GM23338 (cell line): Measurements from ENCODE around the gene SLC7A5. TPM values are rescaled to one million over a fixed set of nuclear protein-coding genes. Genes with fewer than 3 reads are reported as not detected.

Experiments
- ATAC-seq: fragments of 200-7000 bp; cut with Tn5 transposase; 3 replicates; pipeline ENCODE4 v1.9.1; 2020
- DNase-seq: peaks from one replicate; pipeline ENCODE4 v3.0.0-alpha.2; 2015; ENCODE audit warnings: low spot score
- H2AFZ ChIP-seq: fragments of 200-600 bp; sonication (generic); 2 replicates; pipeline ENCODE4 v1.8.0; 2016; ENCODE audit warnings: antibody characterized with exemption, mild to moderate bottlenecking, moderate library complexity
- H3F3A ChIP-seq: fragments of 200-600 bp; sonication (generic); replicated peaks from 2 replicates; pipeline ENCODE4 v1.8.0; 2017; ENCODE audit warnings: antibody characterized with exemption, mixed run types, low read depth
- H3K27ac ChIP-seq: fragments of 200-600 bp; sonication (generic); 2 replicates; pipeline ENCODE4 v1.6.1; 2016; ENCODE audit warnings: low read depth
- H3K27me3 ChIP-seq: fragments of 200-600 bp; sonication (generic); 2 replicates; pipeline ENCODE4 v1.8.0; 2016; ENCODE audit warnings: mild to moderate bottlenecking, mixed run types, moderate library complexity; ENCODE audit not compliant: insufficient read depth
- H3K36me3 ChIP-seq: fragments of 200-600 bp; sonication (generic); 2 replicates; pipeline ENCODE4 v1.8.0; 2016; ENCODE audit warnings: mild to moderate bottlenecking; ENCODE audit not compliant: insufficient read depth
- H3K4me1 ChIP-seq: fragments of 200-600 bp; sonication (generic); 2 replicates; pipeline ENCODE4 v1.8.0; 2016; ENCODE audit warnings: mild to moderate bottlenecking, moderate library complexity; ENCODE audit not compliant: insufficient read depth
- H3K4me2 ChIP-seq: fragments of 200-600 bp; sonication (generic); 2 replicates; pipeline ENCODE4 v1.7.1; 2017; ENCODE audit warnings: mixed run types
- H3K4me3 ChIP-seq: fragments of 200-600 bp; sonication (generic); 2 replicates; pipeline ENCODE4 v1.6.1; 2016; ENCODE audit warnings: mixed run types
- H3K79me2 ChIP-seq: fragments of 200-600 bp; sonication (generic); replicated peaks from 2 replicates; pipeline ENCODE4 v1.8.0; 2017; ENCODE audit warnings: mild to moderate bottlenecking; ENCODE audit not compliant: insufficient read depth
- H3K9me2 ChIP-seq: fragments of 200-600 bp; sonication (generic); 2 replicates; pipeline ENCODE4 v1.8.0; 2017; ENCODE audit not compliant: insufficient read depth
- H4K20me1 ChIP-seq: fragments of 200-600 bp; sonication (generic); replicated peaks from 2 replicates; pipeline ENCODE4 v1.8.0; 2017; ENCODE audit warnings: mild to moderate bottlenecking; ENCODE audit not compliant: insufficient read depth
- H3K27ac Mint-ChIP-seq: 2 replicates; pipeline ENCODE4 v1.8.0; 2020; ENCODE audit warnings: inconsistent platforms, mild to moderate bottlenecking, moderate library complexity, mixed read lengths
- H3K27me3 Mint-ChIP-seq: 3 replicates; pipeline ENCODE4 v1.8.0; 2022; ENCODE audit warnings: low read depth, mild to moderate bottlenecking, moderate library complexity, mixed read lengths, inconsistent platforms; ENCODE audit not compliant: insufficient read depth, poor library complexity
- H3K36me3 Mint-ChIP-seq: 3 replicates; pipeline ENCODE4 v1.8.0; 2021; ENCODE audit warnings: low read depth, mild to moderate bottlenecking, inconsistent platforms, moderate library complexity, mixed read lengths
- H3K4me1 Mint-ChIP-seq: 3 replicates; pipeline ENCODE4 v1.8.0; 2020; ENCODE audit warnings: mild to moderate bottlenecking, inconsistent platforms, mixed read lengths
- H3K4me3 Mint-ChIP-seq: 3 replicates; pipeline ENCODE4 v1.8.0; 2021; ENCODE audit warnings: moderate library complexity, mild to moderate bottlenecking, inconsistent platforms, mixed read lengths
- H3K9me3 Mint-ChIP-seq: 3 replicates; pipeline ENCODE4 v1.8.0; 2020; ENCODE audit warnings: moderate library complexity, mild to moderate bottlenecking, inconsistent platforms, mixed read lengths
- CREB1 ChIP-seq: fragments of 250-450 bp; sonication (Bioruptor Pico); IDR thresholded peaks from 2 replicates; pipeline ENCODE4 v1.5.0; 2020; ENCODE audit warnings: low read depth, mild to moderate bottlenecking, moderate library complexity
- CTCF ChIP-seq, 2 experiments: fragments of 200-600 bp in 1 of 2; sonication (generic) in 1 of 2; conservative IDR thresholded peaks; 2 replicates each; pipeline versions ENCODE4 v1.5.1 to v1.6.1; 2016 to 2017; ENCODE audit warnings: antibody characterized with exemption in 2 of 2, low read depth in 2 of 2, mild to moderate bottlenecking in 2 of 2, moderate library complexity in 1 of 2
- ETS1 ChIP-seq: IDR thresholded peaks from 2 replicates; pipeline ENCODE4 v1.6.1; 2016; ENCODE audit warnings: antibody characterized with exemption
- EZH2 ChIP-seq: fragments of 200-600 bp; sonication (generic); IDR thresholded peaks from one replicate; pipeline ENCODE4 v1.8.0; 2017; ENCODE audit warnings: antibody characterized with exemption, mild to moderate bottlenecking, low read depth; ENCODE audit not compliant: unreplicated experiment
- EZH2phosphoT487 ChIP-seq: fragments of 200-600 bp; sonication (generic); IDR thresholded peaks from one replicate; pipeline ENCODE4 v1.8.1; 2018; ENCODE audit warnings: antibody characterized with exemption; ENCODE audit not compliant: unreplicated experiment
- JUNB ChIP-seq: IDR thresholded peaks from one replicate; pipeline ENCODE4 v1.6.1; 2016; ENCODE audit warnings: antibody characterized with exemption; ENCODE audit not compliant: unreplicated experiment
- NANOG ChIP-seq: IDR thresholded peaks from 2 replicates; pipeline ENCODE4 v1.6.1; 2016; ENCODE audit warnings: antibody characterized with exemption, borderline replicate concordance
- POLR2AphosphoS5 ChIP-seq: IDR thresholded peaks from 2 replicates; pipeline ENCODE4 v1.6.1; 2016; ENCODE audit warnings: antibody characterized with exemption, low read depth
- REST ChIP-seq: IDR thresholded peaks from one replicate; pipeline ENCODE4 v1.6.1; 2018; ENCODE audit warnings: antibody characterized with exemption; ENCODE audit not compliant: unreplicated experiment
- STAT1 ChIP-seq: IDR thresholded peaks from one replicate; pipeline ENCODE4 v1.6.1; 2016; ENCODE audit warnings: antibody characterized with exemption; ENCODE audit not compliant: unreplicated experiment
- ZNF114 ChIP-seq: fragments of 250-450 bp; sonication (Bioruptor Pico); IDR thresholded peaks from 2 replicates; pipeline ENCODE4 v1.5.0; 2020; ENCODE audit warnings: mild to moderate bottlenecking, moderate library complexity
- ZNF331 ChIP-seq: fragments of 250-450 bp; sonication (Bioruptor Pico); IDR thresholded peaks from 2 replicates; pipeline ENCODE4 v1.5.0; 2020; ENCODE audit warnings: low read depth, mild to moderate bottlenecking, moderate library complexity
- ZNF462 ChIP-seq: fragments of 250-450 bp; sonication (Bioruptor Pico); IDR thresholded peaks from 2 replicates; pipeline ENCODE4 v1.5.0; 2020; ENCODE audit warnings: mild to moderate bottlenecking, moderate library complexity
- polyA plus RNA-seq: library from polyadenylated mRNA; unstranded; fragments of >200 nt; fragmentation: Nextera tagmentation; extraction: Ambion mirVana; gene quantifications from 2 replicates; pipeline ENCODE4 v1.2.1, GENCODE V29; 2016
- total RNA-seq: library from RNA; depleted of rRNA; stranded (reverse); fragments of >200 nt; shearing (Covaris generic); gene quantifications from 2 replicates; pipeline ENCODE4 v1.2.3, GENCODE V29; 2014

The SLC7A5 gene
- total and polyA plus RNA-seq, 2 experiments from 2014 or later = 107 to 386 TPM

GRCh38 chr16:87790292-87791100 is 78.8 kb downstream of the SLC7A5 start:
- Histone ChIP-seq H2AFZ (no peak overlapping the region; the same call in 1 of the 2 replicates), H3K79me2 (no peaks in the 10 kb centered on the region), H3K27ac (no peak overlapping the region), H3K27me3 (no peaks in the 10 kb centered on the region), H3K4me1 (no peaks in the 10 kb centered on the region), H4K20me1 (no peaks in the 10 kb centered on the region), H3F3A (no peaks in the 10 kb centered on the region), H3K4me2 (no peak overlapping the region), H3K9me2 (no peaks in the 10 kb centered on the region), H3K4me3 (no peak overlapping the region), H3K36me3 (no peaks in the 10 kb centered on the region)
- TF ChIP-seq ZNF331 (CRISPR knock-in tag) (no peak), EZH2 (no peak), NANOG (no peak), JUNB (no peak), EZH2phosphoT487 (no peak), CTCF (conservative IDR thresholded peaks at IDR 0.05; ENCODE audit: low read depth in 2 of 2) (no peak), CREB1 (CRISPR knock-in tag) (no peak), POLR2AphosphoS5 (no peak), STAT1 (no peak), ETS1 (no peak), ZNF462 (CRISPR knock-in tag) (no peak), REST (no peak), ZNF114 (no peak)
- no peaks in the 10 kb centered on the region for H3K9me3 Mint-ChIP-seq
- no peaks in the 10 kb centered on the region; the same call in 2 of the 3 replicates for H3K4me1 Mint-ChIP-seq
- no peak overlapping the region for H3K4me3 Mint-ChIP-seq
- no peaks in the 10 kb centered on the region for H3K36me3 Mint-ChIP-seq
- ATAC-seq (no peak), DNase-seq (no peak)
- no peak overlapping the region for H3K27ac Mint-ChIP-seq
- peaks cover 6% of the 10 kb centered on the region for H3K27me3 Mint-ChIP-seq
